NCI-H2227 (cell line): ENCODE data around the gene IFT81.
"Not testable (repeated sequence)": the region's sequence is repeated elsewhere in the genome, so short reads cannot be mapped to it uniquely, and the experiment has no call there.

Experiments used
- DNase-seq: peaks from one replicate; lab custom pipeline; 2025; ENCODE audit not compliant: unreplicated experiment; lab: John Stamatoyannopoulos, UW

IFT81 gene

DNA sequence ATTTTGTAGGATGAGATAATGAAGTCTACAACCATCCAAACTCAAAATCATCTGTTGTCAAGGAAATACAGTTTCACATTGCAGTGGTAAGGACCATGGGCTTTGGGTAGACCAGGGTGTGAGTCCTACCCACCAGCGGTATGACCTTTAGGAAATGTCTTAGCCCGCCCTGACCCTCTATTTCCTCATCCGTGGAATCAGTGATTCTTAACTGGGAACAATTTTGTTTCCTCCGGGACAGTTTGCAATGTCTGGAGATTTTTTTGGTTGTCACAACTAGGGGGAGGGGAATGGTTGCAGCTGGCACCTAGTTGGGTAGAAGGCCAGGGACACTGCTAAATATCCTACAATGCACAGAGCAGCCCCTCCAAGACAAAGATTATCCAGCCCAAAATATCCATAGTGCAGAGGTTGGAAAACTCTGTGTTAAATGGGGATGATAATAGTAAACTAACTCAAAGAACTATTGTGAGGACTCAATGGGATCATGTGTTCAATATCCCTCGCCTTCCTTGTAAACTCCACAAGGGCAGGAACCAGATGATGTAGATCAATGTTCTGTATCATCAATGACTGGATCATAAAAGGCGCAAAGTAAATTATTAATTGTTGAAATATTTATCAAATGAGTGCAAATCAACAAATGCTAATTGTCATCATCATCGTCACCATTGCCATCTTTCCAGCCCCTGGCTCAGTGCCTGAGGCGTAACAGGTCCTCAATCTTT is 15.7 kb upstream of the IFT81 start:
- DNase-seq: no peak

DNA sequence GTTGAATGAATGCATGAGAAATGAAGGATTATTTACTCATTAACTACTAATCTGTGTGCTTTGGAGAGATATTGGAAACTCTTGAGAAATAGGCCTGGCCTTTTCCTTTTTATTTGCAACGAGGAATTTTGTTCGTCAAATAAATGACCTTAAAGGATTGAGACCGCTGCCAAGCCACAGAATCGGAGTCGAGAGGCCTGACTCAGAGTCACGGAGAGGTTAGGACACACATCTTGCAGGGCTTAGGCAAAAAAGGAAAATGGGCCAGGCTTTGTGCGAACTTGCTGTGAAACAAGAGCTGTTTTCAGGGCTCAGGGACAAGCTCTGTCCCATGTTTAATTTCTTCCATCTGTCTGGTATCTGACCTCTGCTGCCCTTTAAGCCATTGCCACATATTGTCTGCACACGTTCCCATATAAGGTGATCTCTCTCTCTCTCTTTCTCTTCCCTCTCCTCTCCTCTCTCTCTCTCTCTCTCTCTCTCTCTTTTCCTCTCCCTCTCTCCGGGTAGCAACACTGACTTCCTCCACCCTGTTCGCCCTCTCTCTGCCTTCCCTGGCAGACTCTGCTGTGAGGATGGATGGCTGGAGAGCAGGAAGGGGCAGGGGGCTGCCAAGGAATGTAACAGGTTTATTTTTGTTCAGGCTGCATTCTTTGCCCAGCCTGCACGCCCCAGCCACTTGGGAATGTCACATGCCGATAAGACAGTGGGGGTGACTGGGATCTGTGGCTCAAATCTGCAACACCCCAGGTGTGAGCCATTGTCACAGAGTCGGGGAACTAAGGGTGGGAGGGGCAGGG is 14.9 kb upstream of the IFT81 start:
- DNase-seq: no peak

GRCh38 chr12:110109837-110110535 is 14.2 kb upstream of the IFT81 start:
- DNase-seq: no peak

DNA sequence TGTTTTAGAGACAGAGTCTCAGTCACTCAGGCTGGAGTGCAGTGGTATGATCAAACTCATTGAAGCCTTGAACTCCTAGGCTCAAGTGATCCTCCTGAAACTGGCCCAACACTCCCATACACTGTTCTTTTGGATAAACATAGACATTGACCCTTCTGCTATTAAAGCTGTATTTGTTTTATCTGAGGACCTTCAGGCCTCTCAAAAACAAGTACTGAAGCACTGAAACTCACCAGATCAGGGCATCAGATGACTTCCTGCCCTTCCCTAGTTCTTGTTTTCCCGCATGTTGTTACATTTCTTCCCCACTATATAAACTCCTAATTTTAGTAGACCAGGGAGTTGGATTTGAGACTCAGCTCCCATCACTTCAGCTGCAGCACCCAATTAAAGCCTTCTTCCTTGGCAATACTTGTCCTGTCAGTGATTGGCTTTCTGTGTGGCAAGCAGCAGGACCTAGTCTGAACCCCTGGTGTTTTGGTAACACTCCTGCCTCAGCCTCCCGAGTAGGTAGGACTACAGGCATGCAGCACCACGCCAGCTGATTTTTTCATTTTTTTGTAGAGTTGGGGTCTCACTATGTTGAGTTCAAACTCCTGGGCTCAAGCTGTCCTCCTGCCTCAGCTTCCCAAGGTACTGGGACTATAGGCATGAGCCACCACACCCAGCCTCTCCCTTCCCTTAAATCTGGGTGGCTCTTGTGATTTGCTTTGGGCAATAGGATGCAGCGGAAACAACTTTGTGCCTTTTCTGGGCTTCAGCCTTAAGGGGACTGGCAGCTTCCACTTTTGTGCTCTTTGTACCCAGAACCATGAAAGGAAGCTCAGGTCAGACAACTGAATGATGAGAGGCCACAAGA is 12.5 kb upstream of the IFT81 start:
- DNase-seq: no peak

GRCh38 chr12:110112335-110112660 is 11.9 kb upstream of the IFT81 start:
- no peak for DNase-seq

GRCh38 chr12:110114528-110114937 is 9.6 kb upstream of the IFT81 start:
- DNase-seq: no peak

GRCh38 chr12:110115675-110116074 is 8.5 kb upstream of the IFT81 start:
- no peak for DNase-seq

DNA sequence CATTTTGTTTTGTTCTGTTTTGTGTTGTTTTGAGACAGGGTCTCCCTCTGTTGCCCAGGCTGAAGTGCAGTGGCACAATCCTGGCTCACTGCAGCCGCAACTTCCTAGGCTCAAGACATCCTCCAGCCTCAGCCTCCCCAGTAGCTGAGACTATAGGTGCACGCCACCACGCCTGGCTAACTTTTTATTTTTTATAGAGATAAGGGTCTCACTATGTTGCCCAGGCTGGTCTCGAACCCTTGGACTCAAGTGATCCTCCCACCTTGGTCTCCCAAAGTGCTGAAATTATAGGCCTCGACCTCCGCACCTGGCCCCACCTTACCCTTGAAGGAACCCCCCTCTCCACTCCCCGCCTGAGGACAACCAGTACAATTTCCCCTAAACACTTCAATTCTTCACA is 7.5 kb upstream of the IFT81 start:
- DNase-seq: no peak

DNA sequence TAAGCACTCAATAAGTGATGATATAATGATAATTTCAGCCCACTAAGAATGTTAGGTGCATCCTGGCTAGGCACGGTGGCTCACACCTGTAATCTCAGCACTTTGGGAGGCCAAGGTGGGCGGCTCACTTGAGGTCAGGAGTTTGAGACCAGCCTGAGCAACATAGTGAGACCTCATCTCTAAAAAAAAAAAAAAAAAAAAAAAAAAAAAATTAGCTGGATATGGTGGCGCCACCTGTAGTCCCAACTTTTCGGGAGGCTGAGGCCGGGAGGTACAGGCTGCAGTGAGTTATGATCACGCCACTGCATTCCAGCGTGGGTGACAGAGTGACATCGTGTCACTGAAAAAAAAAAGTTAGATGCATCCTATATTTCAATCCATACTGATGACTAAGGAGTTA is 6.9 kb upstream of the IFT81 start:
- not testable (repeated sequence) for DNase-seq

DNA sequence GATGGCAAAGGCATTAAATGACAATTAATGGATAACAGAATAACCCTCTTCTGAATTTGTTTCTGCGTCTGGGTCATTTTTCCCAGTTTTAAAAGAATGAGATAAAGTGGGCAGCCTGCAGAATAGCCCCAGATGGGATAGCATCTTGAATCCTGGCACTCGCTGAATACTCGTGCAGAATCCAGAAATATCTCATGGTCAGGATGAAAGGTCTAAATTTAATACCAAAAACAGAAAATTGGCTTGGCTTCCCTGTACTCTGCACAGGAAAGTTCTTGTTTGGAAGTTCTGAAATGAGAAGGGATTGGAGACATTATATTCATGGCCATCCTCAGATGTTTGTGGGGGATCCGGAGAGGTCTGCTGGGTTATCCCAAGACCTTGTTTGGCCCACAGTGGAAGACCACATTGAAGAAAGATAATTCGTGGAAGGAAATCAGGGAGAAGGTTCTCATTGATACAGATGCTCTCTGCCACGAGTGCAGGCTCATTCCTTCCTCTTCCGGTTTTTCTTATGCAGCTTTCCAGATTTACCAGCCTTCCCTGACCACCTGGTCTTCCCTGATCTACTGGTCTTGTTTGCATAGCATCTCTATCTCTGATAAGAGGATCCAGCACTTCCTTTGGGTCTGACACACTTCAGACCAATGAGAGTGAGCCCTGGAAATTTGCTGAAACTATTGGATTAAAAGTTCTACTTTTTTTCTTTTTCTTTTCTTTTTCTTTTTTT is 6.0 kb upstream of the IFT81 start:
- DNase-seq: no peak

- DNase-seq: no peak
These were observed 1.2 kb upstream of the IFT81 start for GRCh38 chr12:110122929-110123328.

DNA sequence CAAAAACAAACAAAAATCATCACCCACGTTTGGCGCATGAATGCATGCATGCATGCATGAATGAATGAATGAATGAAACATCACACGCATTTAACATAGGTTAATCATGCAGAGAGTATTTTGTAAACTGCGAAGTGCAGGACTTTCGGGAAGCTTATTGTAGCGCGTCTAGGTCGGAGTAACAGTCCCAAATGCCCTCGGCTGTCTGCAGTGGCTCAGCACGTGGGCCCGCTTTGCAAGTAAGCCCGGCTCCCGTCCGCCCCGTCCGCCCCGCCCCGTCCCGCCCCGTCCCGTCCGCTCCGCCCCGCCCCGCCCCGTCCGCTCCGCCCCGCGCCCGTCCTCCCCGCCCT is 263 bp upstream of the IFT81 start:
- no peak for DNase-seq

DNA sequence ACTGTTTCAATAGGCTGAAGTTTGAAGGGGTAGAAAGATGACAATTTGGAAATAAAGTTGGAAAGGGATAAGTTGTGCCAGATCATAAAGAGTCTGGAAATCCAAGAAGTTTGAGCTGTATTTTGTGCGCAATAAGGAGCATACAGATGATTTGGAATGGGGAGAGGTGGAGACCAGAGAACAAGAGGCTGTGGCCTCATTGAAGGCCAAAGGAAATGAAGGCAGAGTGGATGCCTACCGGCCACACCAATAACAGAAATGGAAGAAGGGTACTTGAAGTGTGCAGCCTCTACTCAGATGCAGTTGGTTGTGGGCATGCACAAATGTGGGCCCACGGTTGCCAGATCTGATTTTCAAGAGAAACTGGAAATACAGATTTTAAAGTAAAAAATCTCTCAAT is 2.4 kb downstream of the IFT81 start:
- DNase-seq: no peak

DNA sequence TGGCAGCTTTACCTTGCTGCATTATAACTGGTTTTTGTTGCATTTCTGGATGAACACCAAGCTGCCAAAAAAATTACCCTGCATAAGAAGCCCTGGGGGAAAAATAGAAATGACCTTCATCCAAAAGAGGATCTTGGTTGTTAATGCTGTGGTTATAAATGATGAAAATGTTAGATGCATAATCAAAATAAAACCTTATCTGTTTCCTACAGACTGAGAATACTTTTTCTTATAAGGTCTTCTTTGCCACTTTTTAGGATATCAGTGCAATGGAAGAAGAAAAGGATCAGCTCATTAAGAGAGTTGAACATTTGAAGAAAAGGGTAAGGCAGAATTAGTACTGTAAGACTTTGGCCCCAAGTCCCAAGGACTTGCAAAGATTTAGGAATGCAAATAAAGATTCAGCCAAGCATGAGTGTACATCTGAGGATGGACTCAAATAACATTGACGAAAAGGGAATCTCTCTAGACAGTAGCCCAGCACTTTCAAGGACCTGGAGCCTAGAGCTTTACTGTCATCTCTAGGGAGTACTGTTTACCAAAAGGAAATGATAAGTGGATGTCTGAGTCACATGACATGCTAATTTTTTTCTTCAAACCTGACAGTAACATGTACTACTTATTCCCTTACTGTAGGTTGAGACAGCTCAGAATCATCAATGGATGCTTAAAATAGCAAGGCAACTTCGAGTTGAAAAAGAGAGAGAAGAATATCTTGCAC is 10.7 kb downstream of the IFT81 start:
- DNase-seq: no peak

DNA sequence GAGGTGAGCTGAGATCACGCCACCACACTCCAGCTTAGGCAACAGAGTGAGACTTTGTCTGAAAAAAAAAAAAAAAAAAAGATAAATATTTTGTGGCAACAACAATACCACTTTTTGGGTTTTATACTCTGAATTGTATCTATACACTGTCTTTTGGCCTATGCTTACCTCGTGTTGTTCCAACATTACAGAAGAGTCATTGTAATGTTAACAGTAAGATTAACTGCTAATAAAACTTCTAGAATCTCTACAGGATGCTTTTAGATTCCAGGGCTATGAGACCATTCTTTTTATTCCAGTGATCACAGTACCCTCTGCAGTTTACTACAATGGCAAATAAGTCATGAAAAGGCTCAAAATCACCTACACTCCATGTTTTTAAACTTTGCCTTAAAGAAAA is 11.6 kb downstream of the IFT81 start:
- DNase-seq: no peak

DNA sequence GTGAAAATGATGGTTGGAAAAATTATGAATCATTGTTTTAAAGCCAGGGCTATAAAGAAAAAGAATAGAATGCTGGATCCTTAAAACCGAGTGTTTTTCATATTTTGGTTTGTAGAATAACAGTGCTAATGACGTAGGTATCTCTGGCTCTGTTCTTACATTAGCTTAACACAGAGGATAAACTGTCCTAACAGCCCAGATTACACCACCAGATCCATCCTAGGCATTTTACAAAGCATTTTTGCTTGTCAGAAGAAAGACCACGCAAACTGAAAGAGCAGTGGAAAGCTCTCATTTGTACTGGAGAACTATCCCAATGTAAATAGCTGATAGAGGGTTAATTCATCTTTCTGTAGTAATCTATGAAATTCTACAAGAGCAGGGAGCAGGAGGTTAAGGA is 13.6 kb downstream of the IFT81 start:
- no peak for DNase-seq

DNA sequence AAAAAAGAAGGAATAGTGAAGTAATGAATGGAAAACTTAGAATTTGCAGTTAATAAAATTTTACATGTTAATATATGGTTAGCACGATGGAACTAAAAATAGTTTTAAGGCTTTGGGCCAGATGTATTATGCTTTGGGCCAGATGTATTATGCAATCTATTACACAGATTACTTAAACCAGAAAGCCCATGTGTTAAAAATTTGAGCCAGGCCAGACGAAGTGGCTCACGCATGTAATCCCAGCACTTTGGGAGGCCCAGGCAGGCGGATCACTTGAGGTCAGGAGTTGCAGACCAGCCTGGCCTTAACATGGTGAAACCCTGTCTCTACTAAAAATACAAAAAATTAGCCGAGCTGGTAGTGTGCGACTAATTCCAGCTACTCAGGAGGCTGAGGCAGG is 17.2 kb downstream of the IFT81 start:
- no peak for DNase-seq

DNA sequence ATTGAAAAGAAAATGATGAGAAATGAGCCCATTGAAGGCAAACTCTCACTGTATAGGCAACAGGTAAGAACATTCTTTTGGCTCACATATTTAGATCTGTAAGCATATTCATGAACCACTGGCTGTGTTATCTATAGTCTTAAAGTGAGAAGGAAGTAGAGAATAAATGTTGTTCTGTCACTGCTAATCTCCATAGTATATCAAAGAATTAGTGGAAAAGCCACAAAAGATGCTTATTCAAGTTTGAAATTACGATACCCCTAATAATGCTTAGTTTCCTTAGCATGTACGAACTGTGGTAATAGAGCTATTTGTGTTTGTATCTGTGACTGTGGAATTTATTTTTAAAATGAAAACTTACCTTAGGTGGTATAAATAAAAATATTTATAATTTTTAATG is 22.8 kb downstream of the IFT81 start:
- no peak for DNase-seq

DNA sequence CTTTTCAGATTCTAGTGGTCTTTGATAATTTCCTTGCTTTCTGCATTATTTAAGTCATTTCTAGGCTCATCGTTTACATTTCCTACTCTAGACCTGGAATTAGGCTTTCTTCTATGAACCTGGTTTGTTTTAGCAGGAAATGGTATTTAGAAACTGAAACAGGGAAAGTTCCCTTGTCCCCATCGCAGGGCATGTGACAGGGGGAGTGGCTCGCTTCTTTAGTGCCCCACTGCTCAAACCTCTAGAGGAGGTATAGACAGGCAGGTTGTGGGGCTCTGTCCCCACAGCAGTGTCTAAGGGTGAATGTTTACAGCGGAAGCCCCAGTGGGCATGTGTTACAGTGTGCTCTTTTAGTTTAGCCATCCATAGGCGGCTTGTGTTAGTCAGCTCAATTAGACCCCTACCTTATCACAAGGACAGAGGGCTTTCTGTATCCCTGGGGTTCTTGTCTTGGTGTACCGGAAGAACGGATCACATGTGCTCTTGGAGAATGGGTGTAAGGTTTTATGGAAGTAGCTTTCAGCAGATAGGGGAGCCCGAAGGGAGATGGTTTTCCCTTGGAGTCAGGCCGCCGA is 25.0 kb downstream of the IFT81 start:
- DNase-seq: no peak

DNA sequence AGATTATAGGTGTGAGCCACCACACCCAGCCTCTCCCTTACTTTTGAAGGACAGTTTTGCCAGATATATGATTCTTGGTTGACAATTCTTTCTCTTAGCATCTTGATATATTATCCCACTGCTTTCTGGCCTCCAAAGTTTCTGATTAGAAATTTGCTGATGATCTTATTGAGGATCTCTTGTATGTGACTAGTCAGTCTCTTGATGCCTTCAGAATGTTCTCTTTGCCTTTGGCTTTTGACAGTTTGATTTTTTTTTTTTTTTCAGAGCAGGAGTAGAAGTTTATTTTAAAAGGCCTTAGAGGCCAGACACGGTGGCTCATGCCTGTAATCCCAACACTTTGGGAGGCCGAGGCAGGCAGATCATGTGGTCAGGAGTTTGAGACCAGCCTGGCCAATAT is 32.6 kb downstream of the IFT81 start:
- no peak for DNase-seq
